Activated naive CD4-positive, alpha-beta T cell treated with anti-CD3 and anti-CD28 coated beads for 36 hours (primary cell): Measurements from ENCODE around the gene TLL2. TPM values are rescaled to one million over a fixed set of nuclear protein-coding genes. Genes with fewer than 3 reads are reported as not detected.

Experiments
- CTCF ChIA-PET: fragments of 350-600 bp; sonication (Branson Sonifier 250); formaldehyde crosslinking; loops from one replicate; lab custom pipeline; 2021; ENCODE audit warnings: antibody characterized with exemption; lab: Charles Lee
- DNase-seq: peaks from one replicate; pipeline ENCODE4 v3.0.0-alpha.2; 2020
- H3K27ac Mint-ChIP-seq: one replicate; pipeline ENCODE4 v1.8.0; 2021; ENCODE audit warnings: mild to moderate bottlenecking, mixed read lengths
- H3K27me3 Mint-ChIP-seq: one replicate; pipeline ENCODE4 v1.8.0; 2021; ENCODE audit warnings: low read depth, mixed read lengths
- H3K36me3 Mint-ChIP-seq: one replicate; pipeline ENCODE4 v1.8.0; 2021; ENCODE audit warnings: low read depth, mixed read lengths
- H3K4me1 Mint-ChIP-seq: one replicate; pipeline ENCODE4 v1.8.0; 2021; ENCODE audit warnings: low read depth, mixed read lengths
- H3K4me3 Mint-ChIP-seq: one replicate; pipeline ENCODE4 v1.8.0; 2021; ENCODE audit warnings: mild to moderate bottlenecking, moderate library complexity, mixed read lengths
- H3K9me3 Mint-ChIP-seq: one replicate; pipeline ENCODE4 v1.8.0; 2021; ENCODE audit warnings: mixed read lengths
- intact Hi-C: fragments of 100-400 bp; cut with micrococcal nuclease; formaldehyde crosslinking; loops from one replicate; pipeline ENCODE4 v1.15.1; 2023
- total RNA-seq, 2 experiments: library from RNA; stranded (reverse); gene quantifications; one replicate each; pipeline ENCODE4 v1.2.3, GENCODE V29; 2021

Gene TLL2
- total RNA-seq, 2 experiments from 2014 or later: 0.07 TPM; not detected in 1

GRCh38 chr10:96452494-96453153, 61.1 kb downstream of the TLL2 start:
- intact Hi-C loops: no loop called here
- Mint-ChIP-seq H3K36me3 (no peaks in the 10 kb centered on the region), H3K9me3 (no peaks in the 10 kb centered on the region), H3K4me3 (no peak overlapping the region), H3K4me1 (no peaks in the 10 kb centered on the region), H3K27ac (no peak overlapping the region), H3K27me3 (peaks cover 6% of the 10 kb centered on the region)
- DNase-seq: no peak
- CTCF ChIA-PET: no interaction called here

- Mint-ChIP-seq H3K4me3 (no peak overlapping the region), H3K4me1 (no peaks in the 10 kb centered on the region), H3K27ac (no peak overlapping the region), H3K9me3 (no peaks in the 10 kb centered on the region), H3K27me3 (no peaks in the 10 kb centered on the region), H3K36me3 (no peaks in the 10 kb centered on the region)
- CTCF ChIA-PET: interaction anchor here (0.6 to 0.7 kb wide), 2 partner anchors 76 to 96 kb away, joined by 3 read pairs; no protein-coding TSS in a partner anchor
- DNase-seq: no peak
- intact Hi-C loops: no loop called here
Observed at GRCh38 chr10:96450529-96451207, 63.1 kb downstream of the TLL2 start.

GRCh38 chr10:96448558-96448957, 65.2 kb downstream of the TLL2 start:
- intact Hi-C loops: no loop called here
- no peaks in the 10 kb centered on the region for H3K27me3 Mint-ChIP-seq
- no peaks in the 10 kb centered on the region for H3K9me3 Mint-ChIP-seq
- no peak for DNase-seq
- no peak overlapping the region for H3K27ac Mint-ChIP-seq
- CTCF ChIA-PET: interaction anchor here (0.7 kb wide), 1 partner anchor 72 kb away, joined by 4 read pairs; no protein-coding TSS in a partner anchor
- H3K36me3 Mint-ChIP-seq: no peaks in the 10 kb centered on the region
- no peak overlapping the region for H3K4me3 Mint-ChIP-seq
- H3K4me1 Mint-ChIP-seq: no peaks in the 10 kb centered on the region

- DNase-seq: no peak
- no peaks in the 10 kb centered on the region for H3K27me3 Mint-ChIP-seq
- H3K9me3 Mint-ChIP-seq: no peaks in the 10 kb centered on the region
- intact Hi-C loops: no loop called here
- H3K4me1 Mint-ChIP-seq: no peaks in the 10 kb centered on the region
- no peaks in the 10 kb centered on the region for H3K36me3 Mint-ChIP-seq
- no peak overlapping the region for H3K4me3 Mint-ChIP-seq
- CTCF ChIA-PET: interaction anchor here (0.7 kb wide), 1 partner anchor 72 kb away, joined by 4 read pairs; no protein-coding TSS in a partner anchor
- H3K27ac Mint-ChIP-seq: no peak overlapping the region
Observed at GRCh38 chr10:96448021-96448457, 65.7 kb downstream of the TLL2 start.

- Mint-ChIP-seq H3K4me3 (no peak overlapping the region), H3K9me3 (no peaks in the 10 kb centered on the region), H3K4me1 (no peaks in the 10 kb centered on the region), H3K36me3 (no peaks in the 10 kb centered on the region), H3K27ac (no peak overlapping the region), H3K27me3 (no peaks in the 10 kb centered on the region)
- intact Hi-C loops: no loop called here
- CTCF ChIA-PET: no interaction called here
- DNase-seq: no peak
Observed at GRCh38 chr10:96446966-96447596, 66.6 kb downstream of the TLL2 start.

GRCh38 chr10:96441987-96442643, 71.6 kb downstream of the TLL2 start:
- no peak overlapping the region for H3K27ac Mint-ChIP-seq
- intact Hi-C loops: no loop called here
- H3K4me3 Mint-ChIP-seq: no peak overlapping the region

GRCh38 chr10:96441322-96441885, 72.3 kb downstream of the TLL2 start:
- H3K4me1 Mint-ChIP-seq: no peaks in the 10 kb centered on the region
- peaks cover 2% of the 10 kb centered on the region for H3K27me3 Mint-ChIP-seq
- intact Hi-C loops: no loop called here
- H3K27ac Mint-ChIP-seq: no peak overlapping the region
- no peak overlapping the region for H3K4me3 Mint-ChIP-seq
- CTCF ChIA-PET: no interaction called here
- no peaks in the 10 kb centered on the region for H3K36me3 Mint-ChIP-seq
- no peak for DNase-seq
- peaks cover 2% of the 10 kb centered on the region for H3K9me3 Mint-ChIP-seq

More at GRCh38 chr10:96441987-96442643, 71.6 kb downstream of the TLL2 start:
- CTCF ChIA-PET: no interaction called here
- Mint-ChIP-seq H3K4me1 (no peaks in the 10 kb centered on the region), H3K27me3 (peaks cover 2% of the 10 kb centered on the region), H3K36me3 (no peaks in the 10 kb centered on the region), H3K9me3 (peaks cover 2% of the 10 kb centered on the region)
- DNase-seq: no peak

- CTCF ChIA-PET: interaction anchor here (0.5 kb wide), 1 partner anchor 297 kb away, joined by 3 read pairs; no protein-coding TSS in a partner anchor
- Mint-ChIP-seq H3K36me3 (no peaks in the 10 kb centered on the region), H3K27ac (no peak overlapping the region), H3K4me1 (no peaks in the 10 kb centered on the region), H3K4me3 (no peak overlapping the region), H3K27me3 (peaks cover 2% of the 10 kb centered on the region), H3K9me3 (peaks cover 2% of the 10 kb centered on the region)
- intact Hi-C loops: no loop called here
- DNase-seq: no peak
Observed at GRCh38 chr10:96440361-96441292, 73.1 kb downstream of the TLL2 start.

GRCh38 chr10:96439725-96440124, 74.0 kb downstream of the TLL2 start:
- H3K9me3 Mint-ChIP-seq: peaks cover 5% of the 10 kb centered on the region
- CTCF ChIA-PET: interaction anchor here (0.5 kb wide), 1 partner anchor 296 kb away, joined by 3 read pairs; no protein-coding TSS in a partner anchor
- H3K4me1 Mint-ChIP-seq: no peaks in the 10 kb centered on the region
- no peak for DNase-seq
- peaks cover 2% of the 10 kb centered on the region for H3K27me3 Mint-ChIP-seq
- no peak overlapping the region for H3K27ac Mint-ChIP-seq
- H3K4me3 Mint-ChIP-seq: no peak overlapping the region
- intact Hi-C loops: no loop called here
- no peaks in the 10 kb centered on the region for H3K36me3 Mint-ChIP-seq

GRCh38 chr10:96436035-96436434, 77.7 kb downstream of the TLL2 start:
- CTCF ChIA-PET: no interaction called here
- H3K27me3 Mint-ChIP-seq: peaks cover 2% of the 10 kb centered on the region

GRCh38 chr10:96431211-96431970, 82.3 kb downstream of the TLL2 start:
- Mint-ChIP-seq H3K27me3 (peaks cover 17% of the 10 kb centered on the region), H3K9me3 (peaks cover 3% of the 10 kb centered on the region), H3K27ac (no peak overlapping the region), H3K4me1 (no peaks in the 10 kb centered on the region), H3K36me3 (no peaks in the 10 kb centered on the region), H3K4me3 (no peak overlapping the region)
- intact Hi-C loops: no loop called here
- CTCF ChIA-PET: no interaction called here
- DNase-seq: no peak

More at GRCh38 chr10:96436035-96436434, 77.7 kb downstream of the TLL2 start:
- no peak for DNase-seq
- H3K4me1 Mint-ChIP-seq: no peaks in the 10 kb centered on the region
- peaks cover 5% of the 10 kb centered on the region for H3K9me3 Mint-ChIP-seq
- intact Hi-C loops: no loop called here
- no peak overlapping the region for H3K4me3 Mint-ChIP-seq
- no peak overlapping the region for H3K27ac Mint-ChIP-seq
- H3K36me3 Mint-ChIP-seq: no peaks in the 10 kb centered on the region
